SU-DHL-6 (cell line): Measurements from ENCODE around the gene NOPCHAP1.

Experiments
- H2AFZ ChIP-seq: fragments of 200-600 bp; sonication (generic); 2 replicates; pipeline ENCODE4 v1.6.1; 2014; ENCODE audit warnings: low read depth, mild to moderate bottlenecking, moderate library complexity, mixed read lengths, antibody characterized with exemption, low read length; ENCODE audit not compliant: severe bottlenecking
- H3F3A ChIP-seq: fragments of 200-600 bp; shearing (Covaris generic); 2 replicates; pipeline ENCODE4 v1.6.0; 2016; ENCODE audit warnings: antibody characterized with exemption, mild to moderate bottlenecking; ENCODE audit not compliant: insufficient read depth
- H3K27ac ChIP-seq: fragments of 200-600 bp; sonication (generic); 2 replicates; pipeline ENCODE4 v1.5.1; 2016; ENCODE audit warnings: low read depth, mild to moderate bottlenecking, low read length, moderate library complexity, mixed read lengths
- H3K27me3 ChIP-seq: fragments of 200-600 bp; sonication (generic), shearing (Covaris generic); 2 replicates; pipeline ENCODE4 v1.6.0; 2014; ENCODE audit warnings: mild to moderate bottlenecking, low read length
- H3K36me3 ChIP-seq: fragments of 200-600 bp; sonication (generic); 2 replicates; pipeline ENCODE4 v1.6.1; 2014; ENCODE audit warnings: mild to moderate bottlenecking, low read length, mixed read lengths
- H3K4me2 ChIP-seq: fragments of 300-600, 200-600 bp; shearing (Covaris generic), sonication (generic); 2 replicates; pipeline ENCODE4 v1.6.0; 2014; ENCODE audit warnings: low read length, low read depth, mild to moderate bottlenecking; ENCODE audit not compliant: poor library complexity, severe bottlenecking
- H3K4me3 ChIP-seq: fragments of 200-600 bp; sonication (generic); 2 replicates; pipeline ENCODE4 v1.5.1; 2014; ENCODE audit warnings: antibody characterized with exemption, low read length, mild to moderate bottlenecking, mixed read lengths; ENCODE audit not compliant: insufficient read depth, poor library complexity, severe bottlenecking
- H3K79me2 ChIP-seq: fragments of 200-600 bp; sonication (generic); 2 replicates; pipeline ENCODE4 v1.6.1; 2014; ENCODE audit warnings: mild to moderate bottlenecking, low read length, moderate library complexity; ENCODE audit not compliant: insufficient read depth
- H3K9ac ChIP-seq: fragments of 200-600 bp; sonication (generic); 2 replicates; pipeline ENCODE4 v1.7.0; 2014; ENCODE audit warnings: mild to moderate bottlenecking, low read length
- H3K9me2 ChIP-seq: fragments of 200-600 bp; sonication (generic); replicated peaks from 2 replicates; pipeline ENCODE4 v1.6.1; 2014; ENCODE audit warnings: low read length; ENCODE audit not compliant: insufficient read depth
- H3K9me3 ChIP-seq: fragments of 200-600 bp; sonication (generic); 2 replicates; pipeline ENCODE4 v1.6.1; 2014; ENCODE audit warnings: low read length, mixed read lengths; ENCODE audit not compliant: insufficient read depth
- H4K20me1 ChIP-seq: fragments of 200-600 bp; sonication (generic); 2 replicates; pipeline ENCODE4 v1.6.1; 2014; ENCODE audit warnings: low read depth, mild to moderate bottlenecking, antibody characterized with exemption, low read length, moderate library complexity, mixed read lengths
- CTCF ChIP-seq: fragments of 200-600 bp; sonication (generic); IDR thresholded peaks from one replicate; pipeline ENCODE4 v1.5.1; 2017; ENCODE audit warnings: antibody characterized with exemption, mild to moderate bottlenecking, low read length, moderate library complexity; ENCODE audit not compliant: insufficient read depth, poor library complexity, severe bottlenecking
- EZH2phosphoT487 ChIP-seq: fragments of 200-600 bp; sonication (generic), shearing (Covaris generic); conservative IDR thresholded peaks from 2 replicates; pipeline ENCODE4 v1.6.1; 2018; ENCODE audit warnings: mild to moderate bottlenecking, antibody characterized with exemption, low read length, moderate library complexity, mixed read lengths

The NOPCHAP1 gene

DNA sequence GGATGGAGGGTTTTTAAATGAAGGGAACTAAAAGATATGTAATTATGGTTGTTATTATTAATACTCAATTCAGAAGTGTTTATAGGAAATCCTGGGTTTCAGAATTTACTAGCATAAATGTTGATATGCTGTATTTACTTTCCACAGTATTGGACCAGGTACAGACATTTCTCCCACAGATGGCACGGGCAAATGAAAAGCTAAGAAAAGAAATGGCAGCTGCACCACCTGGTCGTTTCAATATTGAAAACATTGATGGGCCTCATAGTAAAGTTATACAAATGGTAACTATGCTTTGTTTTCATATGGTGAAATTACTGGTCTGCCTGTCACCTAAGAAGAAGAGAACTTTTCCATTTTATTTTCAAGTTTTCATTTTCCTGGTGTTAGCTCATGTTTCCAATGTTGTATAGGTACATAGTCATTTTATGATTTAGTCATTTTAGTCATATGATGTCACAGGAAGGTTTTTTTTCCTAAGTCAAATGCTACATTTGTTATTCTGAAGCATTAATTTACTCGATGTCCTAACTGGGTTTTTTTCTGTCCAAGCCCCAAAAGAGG, 5.5 kb downstream of the NOPCHAP1 start:
- no peak overlapping the region for H3K4me3 ChIP-seq
- H4K20me1 ChIP-seq: no peaks in the 10 kb centered on the region
- no peak overlapping the region for H3K4me2 ChIP-seq
- no peak overlapping the region for H2AFZ ChIP-seq
- TF ChIP-seq EZH2phosphoT487 (no peak), CTCF (no peak)
- H3K27me3 ChIP-seq: no peaks in the 10 kb centered on the region
- no peaks in the 10 kb centered on the region for H3K9me3 ChIP-seq
- no peak overlapping the region for H3K27ac ChIP-seq
- H3F3A ChIP-seq: no peaks in the 10 kb centered on the region
- peaks cover 23% of the 10 kb centered on the region; the same call in 1 of the 2 replicates for H3K36me3 ChIP-seq
- H3K79me2 ChIP-seq: peaks cover 36% of the 10 kb centered on the region
- H3K9me2 ChIP-seq: no peaks in the 10 kb centered on the region
- no peak overlapping the region for H3K9ac ChIP-seq

DNA sequence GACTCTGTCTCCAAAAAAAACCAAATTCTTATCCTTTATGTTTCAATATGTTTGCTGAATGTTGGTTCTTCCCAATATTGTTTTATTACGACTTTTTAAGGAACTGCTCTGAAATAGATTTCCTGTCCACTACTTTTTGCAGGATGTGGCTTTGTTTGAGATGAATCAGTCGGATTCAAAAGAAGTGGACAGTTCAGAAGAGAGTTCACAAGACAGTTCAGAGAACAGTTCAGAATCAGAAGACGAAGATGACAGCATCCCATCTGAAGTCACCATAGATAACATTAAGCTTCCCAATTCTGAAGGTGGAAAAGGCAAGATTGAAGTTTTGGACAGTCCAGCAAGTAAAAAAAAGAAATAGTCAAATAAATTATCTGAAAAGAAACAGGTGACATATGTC, 8.2 kb downstream of the NOPCHAP1 start:
- Histone ChIP-seq H3K4me3 (no peak overlapping the region), H4K20me1 (no peaks in the 10 kb centered on the region), H3K27me3 (no peaks in the 10 kb centered on the region), H2AFZ (no peak overlapping the region), H3K4me2 (no peak overlapping the region), H3F3A (no peaks in the 10 kb centered on the region), H3K9me3 (no peaks in the 10 kb centered on the region), H3K9me2 (no peaks in the 10 kb centered on the region), H3K36me3 (peaks cover 20% of the 10 kb centered on the region; the same call in 1 of the 2 replicates), H3K79me2 (peaks cover 14% of the 10 kb centered on the region; the same call in 1 of the 2 replicates), H3K9ac (no peak overlapping the region), H3K27ac (no peak overlapping the region)
- no peak for TF ChIP-seq EZH2phosphoT487
- no peak for TF ChIP-seq CTCF

- no peaks in the 10 kb centered on the region for H3K9me2 ChIP-seq
- H3K4me3 ChIP-seq: no peak overlapping the region
- no peak overlapping the region for H3K4me2 ChIP-seq
- no peaks in the 10 kb centered on the region for H3K79me2 ChIP-seq
- no peak overlapping the region for H2AFZ ChIP-seq
- H3K9me3 ChIP-seq: no peaks in the 10 kb centered on the region
- H3K27ac ChIP-seq: no peak overlapping the region
- peaks cover 39% of the 10 kb centered on the region for H3K36me3 ChIP-seq
- no peaks in the 10 kb centered on the region for H3K27me3 ChIP-seq
- no peaks in the 10 kb centered on the region for H3F3A ChIP-seq
- H3K9ac ChIP-seq: no peak overlapping the region
- no peaks in the 10 kb centered on the region for H4K20me1 ChIP-seq
- TF ChIP-seq CTCF (no peak), EZH2phosphoT487 (no peak)
Measured at GRCh38 chr12:104997541-104997940, 11.4 kb downstream of the NOPCHAP1 start.
